ENCODE results near the gene SOHLH1. TPM values are rescaled to one million over a fixed set of nuclear protein-coding genes. Genes with fewer than 3 reads are reported as not detected.
A peak's percentile ranks its signal among the peaks of the same experiment; 100 is the strongest.

Gene SOHLH1
- total RNA-seq, 1 donor from 2014 or later, result not detected

- DNase-seq (ENCODE audit: low read depth in 2 of 2), result no peak
These were observed 6.1 kb upstream of the SOHLH1 start for GRCh38 chr9:135705376-135705775.

DNA sequence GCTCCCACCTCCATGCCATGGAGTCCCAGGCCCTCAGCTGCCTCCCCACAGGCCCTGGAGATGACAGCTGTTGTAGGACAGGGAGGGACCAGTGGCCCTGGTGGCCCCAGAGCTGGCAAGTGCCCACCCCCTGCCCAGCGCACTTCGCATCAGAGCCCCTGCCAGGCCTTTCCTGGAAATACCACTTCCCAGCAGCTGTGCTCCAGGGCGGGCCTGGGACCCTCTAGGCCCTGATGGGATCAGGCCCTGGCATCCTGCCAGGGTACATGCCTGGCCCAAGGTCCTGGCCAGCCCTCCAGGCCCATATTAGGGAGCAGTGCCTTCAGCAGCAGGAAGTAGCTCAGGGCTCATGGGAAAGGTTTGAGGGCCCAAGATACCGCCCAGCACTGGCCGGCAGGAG is 5.2 kb upstream of the SOHLH1 start:
- DNase-seq (ENCODE audit: low read depth in 2 of 2), result no peak

GRCh38 chr9:135703726-135704125 is 4.4 kb upstream of the SOHLH1 start:
- DNase-seq (ENCODE audit: low read depth in 2 of 2), result no peak

- DNase-seq (ENCODE audit: low read depth in 2 of 2), result peak; percentile 36 to 53
These were observed 2.9 kb upstream of the SOHLH1 start, which contains the start of gene KCNT1 for GRCh38 chr9:135701959-135702721. KCNT1 (plus strand) TSS chr9:135702185; CDS start chr9:135702259, 74 bp downstream.

GRCh38 chr9:135701067-135701958 is 2.0 kb upstream of the SOHLH1 start:
- DNase-seq (ENCODE audit: low read depth in 2 of 2), result no peak

DNA sequence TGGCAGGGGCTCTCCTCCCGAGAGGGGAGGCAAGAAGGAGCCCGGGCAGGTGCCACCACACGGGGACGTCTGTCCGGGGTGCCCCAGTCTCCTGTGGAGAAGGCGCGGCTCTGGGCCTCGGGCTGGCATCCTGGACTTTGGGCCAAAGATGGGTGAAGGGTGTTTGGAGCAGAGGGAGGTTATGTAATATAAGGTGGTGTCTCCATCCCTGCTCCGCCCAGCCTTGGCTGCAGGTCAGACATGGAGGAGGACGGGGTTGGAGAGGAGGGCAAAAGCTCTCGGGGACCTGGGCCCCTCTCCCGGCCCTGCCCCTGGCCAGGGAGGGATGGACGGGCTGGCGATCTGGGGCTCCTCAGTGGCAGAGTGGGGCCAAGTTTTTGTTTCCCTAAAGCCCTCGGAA is 1.2 kb upstream of the SOHLH1 start:
- no peak for DNase-seq (ENCODE audit: low read depth in 2 of 2)

DNA sequence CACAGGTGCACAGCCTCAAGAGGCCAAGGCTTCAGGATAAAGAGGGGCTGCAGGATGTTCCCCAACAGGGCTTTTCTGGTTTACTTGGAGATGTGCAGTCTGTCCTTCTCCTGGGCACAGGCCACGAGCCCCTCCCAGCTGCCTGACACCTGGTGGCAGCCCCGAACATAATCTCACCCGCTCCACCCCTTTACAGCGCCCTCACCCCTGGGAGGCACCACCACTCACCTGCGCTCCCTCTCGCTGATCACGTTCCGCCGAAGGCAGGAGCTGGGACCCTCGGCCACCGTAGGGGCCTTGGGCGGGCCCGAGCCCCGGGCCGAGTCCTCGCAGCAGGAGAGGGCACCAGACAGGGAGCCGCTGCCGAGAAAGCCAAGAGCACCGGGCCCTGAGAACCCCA is 514 bp downstream of the SOHLH1 start:
- DNase-seq (ENCODE audit: low read depth in 2 of 2), result no peak

- no peak for DNase-seq (ENCODE audit: low read depth in 2 of 2)
These were observed 1.0 kb downstream of the SOHLH1 start for GRCh38 chr9:135698236-135698635.

GRCh38 chr9:135697226-135697625 is 2.1 kb downstream of the SOHLH1 start:
- DNase-seq (ENCODE audit: low read depth in 2 of 2), result no peak

- no peak for DNase-seq (ENCODE audit: low read depth in 2 of 2)
These were observed 2.8 kb downstream of the SOHLH1 start for GRCh38 chr9:135696446-135696845.

GRCh38 chr9:135695642-135696041 is 3.6 kb downstream of the SOHLH1 start:
- no peak for DNase-seq (ENCODE audit: low read depth in 2 of 2)

DNA sequence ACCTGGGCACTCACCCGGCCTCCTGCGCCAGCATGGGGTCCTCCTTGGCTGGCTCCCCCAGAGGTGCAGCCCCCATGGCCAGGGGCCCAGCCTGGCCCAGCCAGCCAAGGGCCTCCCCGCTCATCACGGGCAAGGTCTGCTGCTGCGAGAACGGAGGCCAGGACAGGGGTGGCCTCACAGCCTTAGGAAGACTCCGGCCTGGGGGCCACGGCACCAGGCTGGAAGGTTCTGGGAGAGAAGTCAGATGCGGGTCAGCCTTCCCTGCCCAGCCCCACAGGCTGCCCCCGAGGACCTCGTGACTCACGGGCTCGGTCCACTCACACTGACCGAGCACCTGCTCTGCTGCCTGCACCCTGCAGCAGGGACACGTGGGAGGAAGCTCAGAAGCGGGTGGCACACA is 4.2 kb downstream of the SOHLH1 start:
- DNase-seq (ENCODE audit: low read depth in 2 of 2), result no peak

GRCh38 chr9:135694414-135694813 is 4.9 kb downstream of the SOHLH1 start:
- DNase-seq (ENCODE audit: low read depth in 2 of 2), result no peak

DNA sequence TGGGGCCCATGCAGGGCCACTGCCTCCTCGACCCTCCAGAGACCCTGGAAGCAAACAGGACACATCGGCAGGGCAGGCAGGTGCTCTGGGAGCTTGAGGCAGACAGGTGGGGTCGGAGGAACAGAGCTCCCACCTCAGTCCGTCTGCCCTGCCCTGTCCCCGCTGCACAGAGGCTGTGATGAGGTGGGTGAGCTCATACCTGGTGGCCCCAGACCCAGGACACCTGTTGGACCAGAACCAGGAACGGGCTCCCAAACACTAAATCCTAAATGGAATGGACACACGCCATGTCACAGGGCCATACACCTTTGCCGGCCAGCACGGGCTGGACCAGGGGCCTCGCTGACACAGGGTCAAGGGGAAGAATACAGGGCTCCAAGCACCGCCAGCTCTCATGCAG is 5.5 kb downstream of the SOHLH1 start:
- no peak for DNase-seq (ENCODE audit: low read depth in 2 of 2)

DNA sequence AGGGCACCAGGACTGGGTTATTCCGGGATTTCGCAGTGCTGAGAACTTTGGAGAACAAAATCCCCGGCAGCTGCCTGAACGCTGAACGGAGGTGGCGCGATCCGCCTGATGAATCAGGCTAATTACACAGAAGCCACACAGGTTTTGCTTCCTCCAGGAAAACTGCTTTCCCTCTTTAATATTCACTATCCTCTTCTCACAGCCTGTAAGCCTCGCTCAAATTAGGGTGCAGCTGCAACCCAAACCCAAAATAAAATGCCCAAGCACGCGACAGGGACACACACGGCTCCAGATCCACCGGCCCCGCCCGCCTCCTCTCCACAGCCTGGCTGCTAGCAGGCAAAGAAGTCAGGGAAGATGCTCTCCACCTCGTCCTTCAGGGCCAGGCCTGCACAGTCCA is 6.0 kb downstream of the SOHLH1 start:
- DNase-seq (ENCODE audit: low read depth in 2 of 2), result no peak

DNA sequence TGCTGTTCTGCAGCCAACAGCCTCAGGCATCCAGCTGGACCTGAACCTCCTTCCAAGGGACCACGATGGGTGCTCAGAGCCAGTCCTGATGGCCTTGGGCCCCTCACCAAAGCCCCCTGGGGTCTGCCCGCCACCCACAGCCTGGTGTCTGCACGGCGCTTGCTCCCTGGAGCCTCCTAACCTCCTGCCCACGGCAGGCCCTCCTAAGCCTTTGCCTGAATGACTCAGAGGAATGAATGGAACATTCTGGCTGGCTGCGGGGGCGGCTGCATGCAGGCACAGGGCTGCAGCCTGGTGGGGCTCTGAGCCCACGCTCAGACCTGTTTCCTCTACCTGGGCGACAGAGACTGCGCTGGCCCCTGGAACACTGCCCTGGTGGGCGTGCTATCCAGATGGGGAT is 6.9 kb downstream of the SOHLH1 start:
- DNase-seq (ENCODE audit: low read depth in 2 of 2), result no peak

DNA sequence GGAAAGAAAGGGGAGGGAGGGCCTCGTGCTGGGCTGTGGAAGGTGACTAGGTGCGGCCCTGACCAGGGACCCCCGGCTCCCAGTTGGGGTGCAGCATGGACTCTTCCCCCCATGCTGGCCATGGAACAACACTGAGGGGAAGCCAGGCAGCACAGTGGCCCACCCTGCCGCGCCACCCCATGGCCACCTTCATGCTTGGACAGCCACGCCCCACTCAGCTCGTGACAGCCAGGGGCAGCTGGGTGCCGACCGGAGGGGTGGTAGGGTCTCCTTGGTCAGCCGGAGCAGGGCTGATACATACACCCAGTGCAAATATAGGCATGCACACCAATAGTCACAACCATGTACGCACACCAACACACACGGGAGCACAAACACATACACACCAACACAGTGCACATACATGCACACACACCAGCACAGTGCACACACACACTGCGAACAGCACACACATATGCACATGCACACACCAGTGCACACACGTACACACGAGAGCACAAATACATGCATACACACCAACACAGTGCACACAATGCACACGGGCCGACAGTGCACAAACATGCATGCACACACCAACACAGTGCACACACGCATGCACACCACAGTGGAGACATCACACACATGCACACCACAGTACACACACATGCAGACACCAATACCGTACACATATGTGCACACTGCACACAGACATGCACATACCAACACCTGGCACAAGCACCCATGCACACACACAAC is 8.3 kb downstream of the SOHLH1 start:
- no peak for DNase-seq (ENCODE audit: low read depth in 2 of 2)

DNA sequence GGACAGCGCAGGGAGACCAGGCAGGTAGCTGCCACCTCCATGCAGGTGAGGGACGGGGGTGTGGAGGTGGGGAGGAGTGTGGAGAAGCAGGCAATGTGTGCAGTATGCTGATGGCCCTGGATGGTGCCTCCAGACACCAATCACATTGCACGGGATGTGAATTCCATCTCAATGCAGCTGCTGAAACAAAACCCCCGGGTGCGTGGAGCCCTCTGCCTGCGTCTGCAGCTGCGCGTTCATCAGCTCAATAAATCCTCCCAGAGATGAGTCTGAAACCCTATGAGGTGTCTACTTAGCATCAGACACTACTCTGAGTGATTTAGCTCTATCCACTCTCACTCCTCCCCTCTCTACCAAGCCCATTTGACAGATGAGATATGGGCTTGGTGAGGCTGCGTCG is 10.3 kb downstream of the SOHLH1 start:
- no peak for DNase-seq (ENCODE audit: low read depth in 2 of 2)

DNA sequence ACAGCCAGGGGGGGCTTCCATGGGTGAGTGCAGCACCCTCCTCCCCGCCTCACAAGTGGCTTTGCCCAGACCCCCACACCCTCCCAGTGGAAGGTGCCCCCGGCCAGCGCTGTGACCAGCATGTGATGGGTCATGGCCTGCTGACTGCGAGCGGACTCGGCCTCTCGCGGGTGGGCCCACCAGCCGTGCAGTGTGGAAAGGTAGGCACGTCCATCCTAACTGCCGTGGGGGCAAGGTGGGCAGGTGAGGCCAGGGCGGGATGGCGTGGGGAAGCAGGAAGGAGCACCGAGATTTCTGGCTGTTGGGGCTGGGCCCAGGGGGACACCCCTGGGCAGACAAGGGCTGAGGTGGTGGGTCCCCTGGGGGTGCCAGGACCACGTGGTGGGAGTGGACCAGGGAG is 12.1 kb downstream of the SOHLH1 start:
- no peak for DNase-seq (ENCODE audit: low read depth in 2 of 2)

- DNase-seq (ENCODE audit: low read depth in 2 of 2), result no peak
These were observed 14.6 kb downstream of the SOHLH1 start for GRCh38 chr9:135684691-135685090.

DNA sequence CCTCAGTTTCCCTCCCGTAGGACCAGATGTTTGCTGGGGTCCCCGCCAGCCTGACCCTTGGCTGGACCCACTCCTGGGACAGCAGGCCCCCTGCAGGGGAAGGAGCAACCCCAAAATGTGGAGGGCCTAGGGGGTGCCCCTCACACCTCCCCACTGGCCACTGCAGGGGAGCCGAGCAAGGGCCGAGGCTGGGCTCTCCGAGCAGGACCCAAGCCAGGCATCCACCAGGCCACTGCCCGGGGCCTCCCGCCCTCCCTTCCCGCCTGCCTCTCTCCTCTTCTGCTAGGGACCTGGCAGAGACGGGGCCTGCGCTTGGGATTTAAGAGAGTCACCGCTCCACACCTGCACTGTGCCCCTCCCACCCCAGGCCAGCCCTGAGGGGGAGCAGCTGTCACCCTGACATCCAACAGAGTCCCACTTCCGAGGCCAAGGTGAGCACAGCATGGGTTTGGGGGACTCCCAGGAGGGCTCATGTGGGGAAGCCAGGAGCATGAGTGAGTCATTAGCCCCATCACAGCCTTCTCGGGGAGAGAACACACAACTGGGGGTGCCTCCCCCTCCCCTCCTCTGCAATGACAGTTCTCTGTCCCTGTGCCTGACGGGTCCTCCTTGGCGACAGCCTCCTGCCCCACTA is 15.8 kb downstream of the SOHLH1 start:
- no peak for DNase-seq (ENCODE audit: low read depth in 2 of 2)

DNA sequence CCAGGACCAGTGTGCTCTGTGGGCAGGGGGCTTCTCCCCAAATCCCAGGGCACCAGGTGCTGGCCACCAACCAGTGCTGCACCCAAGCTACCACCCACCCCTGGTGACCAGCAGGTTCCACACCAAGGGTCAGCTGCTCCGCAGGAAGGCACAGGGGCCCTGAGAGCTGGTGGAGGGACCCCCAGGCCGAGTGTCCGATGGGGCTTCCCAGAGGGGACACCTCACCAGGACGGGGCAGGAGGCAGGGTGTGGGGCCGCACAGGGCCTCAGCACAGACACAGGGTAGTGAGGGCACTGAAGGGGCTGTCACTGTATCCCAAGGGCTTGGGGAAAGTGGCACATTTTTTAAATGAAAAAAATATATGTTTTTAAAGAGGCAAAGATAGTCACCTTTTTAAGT is 18.1 kb downstream of the SOHLH1 start:
- no peak for DNase-seq (ENCODE audit: low read depth in 2 of 2)
